ENCODE data around the gene AGAP4. TPM values are rescaled to one million over a fixed set of nuclear protein-coding genes. Genes with fewer than 3 reads are reported as not detected.
"Not testable (repeated sequence)": the region's sequence is repeated elsewhere in the genome, so short reads cannot be mapped to it uniquely, and the experiment has no call there.

Gene AGAP4
- 13.3 TPM for polyA plus RNA-seq (2012; ENCODE audit: missing spikeins)

GRCh38 chr10:45847400-45847799 lies at the start of gene AGAP4:
AGAP4 (minus strand) TSS chr10:45847500; CDS start chr10:45847347, 153 bp downstream.
- DNase-seq (ENCODE audit: insufficient read length); FAIRE-seq: not testable (repeated sequence)

GRCh38 chr10:45890721-45891120 lies 43.4 kb upstream of the AGAP4 start:
- DNase-seq (ENCODE audit: insufficient read length); FAIRE-seq: not testable (repeated sequence)

GRCh38 chr10:45889539-45890230 lies 42.4 kb upstream of the AGAP4 start:
- FAIRE-seq; DNase-seq (ENCODE audit: insufficient read length): not testable (repeated sequence)

GRCh38 chr10:45882880-45883279 lies 35.6 kb upstream of the AGAP4 start:
- not testable (repeated sequence) for FAIRE-seq; DNase-seq (ENCODE audit: insufficient read length)

- DNase-seq (ENCODE audit: insufficient read length); FAIRE-seq: not testable (repeated sequence)
These were observed 18.1 kb upstream of the AGAP4 start for GRCh38 chr10:45865404-45865803.

- not testable (repeated sequence) for FAIRE-seq; DNase-seq (ENCODE audit: insufficient read length)
These were observed 17.0 kb upstream of the AGAP4 start for GRCh38 chr10:45864264-45864663.

- not testable (repeated sequence) for DNase-seq (ENCODE audit: insufficient read length); FAIRE-seq
These were observed 16.3 kb upstream of the AGAP4 start for GRCh38 chr10:45863632-45864031.

GRCh38 chr10:45857931-45858330 lies 10.6 kb upstream of the AGAP4 start:
- FAIRE-seq; DNase-seq (ENCODE audit: insufficient read length): not testable (repeated sequence)

GRCh38 chr10:45848467-45848866 lies 1.2 kb upstream of the AGAP4 start:
- not testable (repeated sequence) for DNase-seq (ENCODE audit: insufficient read length); FAIRE-seq

GRCh38 chr10:45822918-45823317 lies 24.4 kb downstream of the AGAP4 start:
- FAIRE-seq; DNase-seq (ENCODE audit: insufficient read length): not testable (repeated sequence)

GRCh38 chr10:45820107-45820830 lies 27.0 kb downstream of the AGAP4 start:
- not testable (repeated sequence) for FAIRE-seq

GRCh38 chr10:45819552-45819951 lies 27.7 kb downstream of the AGAP4 start:
- no peak for DNase-seq (ENCODE audit: insufficient read length)
- FAIRE-seq: no peak
- TF ChIP-seq POLR2AphosphoS5 (IDR thresholded peaks at IDR 0.05; ENCODE audit: low read depth, low read length): no peak

More at GRCh38 chr10:45820107-45820830, 27.0 kb downstream of the AGAP4 start:
- not testable (repeated sequence) for DNase-seq (ENCODE audit: insufficient read length)

- TF ChIP-seq TAF1 (IDR thresholded peaks at IDR 0.05; ENCODE audit: borderline replicate concordance, low read depth, low read length): no peak
- TF ChIP-seq POLR2A (IDR thresholded peaks at IDR 0.05; ENCODE audit: low read depth, low read length): no peak
- no peak for TF ChIP-seq POLR2AphosphoS5 (IDR thresholded peaks at IDR 0.05; ENCODE audit: low read depth, low read length)
- FAIRE-seq (no peak), DNase-seq (ENCODE audit: insufficient read length) (no peak)
These were observed 29.4 kb downstream of the AGAP4 start for GRCh38 chr10:45817912-45818311.

- no peak for TF ChIP-seq POLR2AphosphoS5 (IDR thresholded peaks at IDR 0.05; ENCODE audit: low read depth, low read length)
- no peak for FAIRE-seq
- DNase-seq (ENCODE audit: insufficient read length): no peak
These were observed 30.0 kb downstream of the AGAP4 start for GRCh38 chr10:45817130-45817859.

- not testable (repeated sequence) for FAIRE-seq; DNase-seq (ENCODE audit: insufficient read length)
These were observed 33.2 kb downstream of the AGAP4 start for GRCh38 chr10:45814146-45814545.

- DNase-seq (ENCODE audit: insufficient read length); FAIRE-seq: not testable (repeated sequence)
These were observed 34.3 kb downstream of the AGAP4 start for GRCh38 chr10:45812959-45813358.

All from GM12892 (cell line).